ENCODE results near the gene UFD1. TPM values are rescaled to one million over a fixed set of nuclear protein-coding genes. Genes with fewer than 3 reads are reported as not detected.
A peak's percentile ranks its signal among the peaks of the same experiment; 100 is the strongest.

Gene UFD1
- total RNA-seq, 1 donor from 2014 or later = 48.0 TPM

GRCh38 chr22:19523240-19524169, 44.5 kb upstream of the UFD1 start:
- peaks cover 16% of the 10 kb centered on the region for H3K27me3 Mint-ChIP-seq (ENCODE audit: unreplicated experiment)
- no peaks in the 10 kb centered on the region for H3K36me3 Mint-ChIP-seq (ENCODE audit: unreplicated experiment)
- TF ChIP-seq CTCF (IDR thresholded peaks at IDR 0.05; ENCODE audit: partially characterized antibody, unreplicated experiment) = peak; percentile 17
- DNase-seq = peak; percentile 51
- H3K9me3 Mint-ChIP-seq (ENCODE audit: unreplicated experiment) = peaks cover 3% of the 10 kb centered on the region
- peaks cover 15% of the 10 kb centered on the region for H3K4me1 Mint-ChIP-seq (ENCODE audit: low read depth, unreplicated experiment)
- H3K4me3 Mint-ChIP-seq (ENCODE audit: unreplicated experiment) = peak overlapping the region; percentile 81
- H3K27ac Mint-ChIP-seq (ENCODE audit: unreplicated experiment) = no peak overlapping the region

- H3K36me3 Mint-ChIP-seq (ENCODE audit: unreplicated experiment) = no peaks in the 10 kb centered on the region
- H3K27me3 Mint-ChIP-seq (ENCODE audit: unreplicated experiment) = peaks cover 16% of the 10 kb centered on the region
- no peak for DNase-seq
- H3K4me1 Mint-ChIP-seq (ENCODE audit: low read depth, unreplicated experiment) = peaks cover 15% of the 10 kb centered on the region
- H3K4me3 Mint-ChIP-seq (ENCODE audit: unreplicated experiment) = peak overlapping the region; percentile 81
- no peak for TF ChIP-seq CTCF (IDR thresholded peaks at IDR 0.05; ENCODE audit: partially characterized antibody, unreplicated experiment)
- H3K27ac Mint-ChIP-seq (ENCODE audit: unreplicated experiment) = no peak overlapping the region
- H3K9me3 Mint-ChIP-seq (ENCODE audit: unreplicated experiment) = peaks cover 3% of the 10 kb centered on the region
Measured at GRCh38 chr22:19522881-19523239, 43.9 kb upstream of the UFD1 start.

GRCh38 chr22:19522190-19522880, 43.3 kb upstream of the UFD1 start:
- Mint-ChIP-seq H3K9me3 (ENCODE audit: unreplicated experiment) (peaks cover 3% of the 10 kb centered on the region), H3K4me1 (ENCODE audit: low read depth, unreplicated experiment) (peaks cover 11% of the 10 kb centered on the region), H3K36me3 (ENCODE audit: unreplicated experiment) (no peaks in the 10 kb centered on the region), H3K27me3 (ENCODE audit: unreplicated experiment) (peaks cover 17% of the 10 kb centered on the region), H3K27ac (ENCODE audit: unreplicated experiment) (no peak overlapping the region), H3K4me3 (ENCODE audit: unreplicated experiment) (peak overlapping the region; percentile 81)
- no peak for DNase-seq
- TF ChIP-seq CTCF (IDR thresholded peaks at IDR 0.05; ENCODE audit: partially characterized antibody, unreplicated experiment) = no peak

GRCh38 chr22:19520566-19521305, 41.7 kb upstream of the UFD1 start:
- Mint-ChIP-seq H3K36me3 (ENCODE audit: unreplicated experiment) (no peaks in the 10 kb centered on the region), H3K4me1 (ENCODE audit: low read depth, unreplicated experiment) (peaks cover 9% of the 10 kb centered on the region), H3K9me3 (ENCODE audit: unreplicated experiment) (peaks cover 2% of the 10 kb centered on the region), H3K4me3 (ENCODE audit: unreplicated experiment) (no peak overlapping the region), H3K27ac (ENCODE audit: unreplicated experiment) (no peak overlapping the region), H3K27me3 (ENCODE audit: unreplicated experiment) (peaks cover 12% of the 10 kb centered on the region)
- DNase-seq = no peak
- no peak for TF ChIP-seq CTCF (IDR thresholded peaks at IDR 0.05; ENCODE audit: partially characterized antibody, unreplicated experiment)

Measured in glutamatergic neuron (in vitro differentiated cells).